HFF-Myc (cell line): ENCODE measurements around the gene NUP54.

Experiments
- DNase-seq: peaks from one replicate; pipeline ENCODE4 v3.0.0-alpha.2; 2011; ENCODE audit warnings: low read depth; ENCODE audit errors: extremely low read depth
- H3K4me3 ChIP-seq: replicated peaks from 2 replicates; pipeline ENCODE4 v1.5.1; 2011; ENCODE audit warnings: low read depth, mild to moderate bottlenecking, control low read depth, low read length
- TF ChIP-seq, protein P1 (sequence below): IDR thresholded peaks from 2 replicates; pipeline ENCODE4 v1.5.1; 2012; ENCODE audit warnings: mild to moderate bottlenecking, low read depth, low read length, control low read depth; ENCODE audit errors: missing control alignments

Gene NUP54

DNA sequence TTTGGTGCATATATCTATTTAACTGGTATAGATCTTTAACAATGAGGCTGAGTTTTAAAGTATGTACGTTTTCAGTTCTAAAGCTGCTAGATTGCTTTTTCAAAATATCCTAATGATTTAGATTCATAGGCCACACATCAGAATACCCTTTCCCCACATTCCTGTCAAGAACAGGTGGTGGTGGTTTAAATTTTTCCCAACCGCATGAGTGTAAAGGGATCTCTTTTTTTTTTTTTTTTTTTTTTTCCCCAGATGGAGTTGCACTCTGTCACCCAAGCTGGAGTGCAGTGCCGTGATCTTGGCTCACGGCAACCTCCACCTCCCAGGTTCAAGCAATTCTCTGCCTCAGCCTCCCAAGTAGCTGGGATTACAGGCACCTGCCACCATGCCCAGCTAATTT lies 28.0 kb downstream of the NUP54 start:
- TF ChIP-seq, protein P1, sequence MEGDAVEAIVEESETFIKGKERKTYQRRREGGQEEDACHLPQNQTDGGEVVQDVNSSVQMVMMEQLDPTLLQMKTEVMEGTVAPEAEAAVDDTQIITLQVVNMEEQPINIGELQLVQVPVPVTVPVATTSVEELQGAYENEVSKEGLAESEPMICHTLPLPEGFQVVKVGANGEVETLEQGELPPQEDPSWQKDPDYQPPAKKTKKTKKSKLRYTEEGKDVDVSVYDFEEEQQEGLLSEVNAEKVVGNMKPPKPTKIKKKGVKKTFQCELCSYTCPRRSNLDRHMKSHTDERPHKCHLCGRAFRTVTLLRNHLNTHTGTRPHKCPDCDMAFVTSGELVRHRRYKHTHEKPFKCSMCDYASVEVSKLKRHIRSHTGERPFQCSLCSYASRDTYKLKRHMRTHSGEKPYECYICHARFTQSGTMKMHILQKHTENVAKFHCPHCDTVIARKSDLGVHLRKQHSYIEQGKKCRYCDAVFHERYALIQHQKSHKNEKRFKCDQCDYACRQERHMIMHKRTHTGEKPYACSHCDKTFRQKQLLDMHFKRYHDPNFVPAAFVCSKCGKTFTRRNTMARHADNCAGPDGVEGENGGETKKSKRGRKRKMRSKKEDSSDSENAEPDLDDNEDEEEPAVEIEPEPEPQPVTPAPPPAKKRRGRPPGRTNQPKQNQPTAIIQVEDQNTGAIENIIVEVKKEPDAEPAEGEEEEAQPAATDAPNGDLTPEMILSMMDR, result no peak
- H3K4me3 ChIP-seq, result no peak overlapping the region
- no peak for DNase-seq

DNA sequence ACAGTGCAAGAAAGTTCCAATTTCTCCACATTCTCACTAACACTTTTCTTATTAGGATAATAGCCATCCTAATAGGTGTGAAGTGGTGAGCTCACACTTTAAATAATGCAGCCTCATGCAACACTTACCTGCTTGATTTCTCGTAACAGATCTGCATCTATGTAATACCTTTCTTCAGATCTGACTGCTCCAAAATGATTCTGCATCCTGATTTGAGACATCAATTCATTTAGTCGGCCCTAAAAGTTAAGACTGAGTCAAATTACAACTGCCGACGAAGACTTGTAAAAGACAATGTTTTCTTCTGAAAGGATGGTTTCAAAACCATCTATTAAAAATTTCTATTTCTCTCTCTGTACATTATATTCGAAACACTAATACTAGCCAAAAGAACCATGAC lies 30.7 kb downstream of the NUP54 start:
- TF ChIP-seq, protein P1, result no peak
- DNase-seq, result no peak
- no peak overlapping the region for H3K4me3 ChIP-seq

DNA sequence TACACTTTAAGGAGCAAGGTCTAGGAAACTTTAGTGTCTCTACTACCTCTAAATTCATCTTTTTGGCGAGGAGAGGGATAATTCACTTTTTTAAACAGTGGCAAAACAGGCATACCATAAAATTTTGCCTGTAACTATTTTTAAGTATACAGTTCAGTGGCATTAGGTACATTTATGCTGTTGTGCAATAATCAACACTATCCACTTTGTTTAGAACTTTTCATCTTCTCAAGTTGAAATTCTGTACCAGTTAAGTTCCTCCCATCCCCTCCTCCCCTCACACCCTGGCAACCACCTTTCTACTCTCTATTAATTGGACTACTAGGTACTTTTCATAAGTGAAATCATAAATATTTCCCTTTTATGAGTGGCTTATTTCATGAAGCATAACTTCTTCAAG lies 31.4 kb downstream of the NUP54 start:
- no peak overlapping the region for H3K4me3 ChIP-seq
- no peak for DNase-seq
- TF ChIP-seq, protein P1, result no peak

DNA sequence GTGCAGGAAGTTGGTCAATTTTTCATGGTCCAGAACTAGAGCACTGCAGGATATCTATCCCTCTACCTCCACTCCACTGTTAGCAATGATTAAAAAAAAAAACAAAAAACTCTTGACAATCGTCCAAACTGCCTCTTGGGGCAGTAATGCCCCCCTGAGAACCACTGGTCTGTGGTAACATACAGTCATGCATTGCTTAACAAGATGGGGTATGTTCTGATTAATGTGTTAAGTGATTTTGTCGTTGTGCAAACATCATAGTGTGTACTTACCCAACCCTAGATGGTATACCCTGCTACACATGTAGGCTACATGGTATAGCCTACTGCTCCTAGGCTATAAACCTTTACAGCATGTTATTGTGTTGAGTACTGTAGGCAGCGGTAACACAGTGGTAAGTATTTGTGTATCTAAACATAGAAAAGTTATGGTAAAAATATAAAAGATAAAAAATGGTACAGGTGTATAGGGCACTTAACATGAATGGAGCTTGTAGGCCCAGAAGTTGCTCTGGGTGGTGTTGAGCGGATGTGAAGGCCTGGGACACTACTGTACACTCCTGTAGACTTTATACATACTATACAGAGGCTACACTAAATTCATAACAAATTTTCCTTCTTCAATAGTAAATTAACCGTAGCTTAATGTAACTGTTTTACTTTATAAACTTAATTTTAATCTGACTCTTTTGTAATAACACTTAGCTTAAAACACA lies 39.6 kb downstream of the NUP54 start:
- H3K4me3 ChIP-seq, result no peak overlapping the region
- DNase-seq, result no peak
- TF ChIP-seq, protein P1, result no peak

DNA sequence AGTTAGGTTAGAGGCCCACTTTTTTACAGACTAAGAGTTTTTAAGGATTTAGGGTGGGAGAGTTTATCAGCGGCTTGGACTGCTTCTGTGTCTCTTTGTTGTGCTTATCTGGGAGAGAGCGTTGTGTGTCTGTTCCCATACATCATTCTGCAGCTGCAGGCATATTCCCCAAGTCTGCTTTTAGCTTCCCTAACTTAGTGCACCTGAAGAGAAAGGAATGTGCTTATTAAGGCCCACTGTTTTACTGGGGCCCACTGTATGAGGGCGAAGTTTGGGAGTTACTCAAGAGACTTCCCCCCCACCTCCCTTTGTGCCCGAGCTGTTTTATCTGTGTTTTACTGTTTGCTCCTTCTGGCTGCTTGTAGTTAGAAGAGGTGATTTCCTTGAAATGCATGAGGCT lies 41.8 kb downstream of the NUP54 start:
- TF ChIP-seq, protein P1, result no peak
- DNase-seq, result no peak
- no peak overlapping the region for H3K4me3 ChIP-seq

DNA sequence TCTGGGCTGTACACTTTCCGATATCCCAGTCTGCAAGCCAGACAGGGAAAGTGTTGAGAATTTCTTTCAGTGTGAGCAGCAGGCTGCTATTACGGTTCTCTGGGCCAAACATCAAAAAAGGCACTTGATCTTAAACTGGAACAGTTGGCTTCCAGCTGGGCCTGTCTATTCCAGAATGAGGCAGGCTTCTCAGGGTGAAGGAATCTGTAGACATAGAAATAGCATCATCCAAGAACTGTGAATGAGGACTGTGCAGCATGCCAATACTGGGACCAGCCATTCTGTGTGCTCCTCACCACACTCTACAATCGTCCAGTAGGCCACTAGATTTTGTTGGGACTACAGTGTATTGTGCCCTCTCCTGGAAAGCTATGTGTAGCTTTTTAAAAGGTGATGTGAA lies 42.5 kb downstream of the NUP54 start:
- TF ChIP-seq, protein P1, result no peak
- no peak for DNase-seq
- no peak overlapping the region for H3K4me3 ChIP-seq

DNA sequence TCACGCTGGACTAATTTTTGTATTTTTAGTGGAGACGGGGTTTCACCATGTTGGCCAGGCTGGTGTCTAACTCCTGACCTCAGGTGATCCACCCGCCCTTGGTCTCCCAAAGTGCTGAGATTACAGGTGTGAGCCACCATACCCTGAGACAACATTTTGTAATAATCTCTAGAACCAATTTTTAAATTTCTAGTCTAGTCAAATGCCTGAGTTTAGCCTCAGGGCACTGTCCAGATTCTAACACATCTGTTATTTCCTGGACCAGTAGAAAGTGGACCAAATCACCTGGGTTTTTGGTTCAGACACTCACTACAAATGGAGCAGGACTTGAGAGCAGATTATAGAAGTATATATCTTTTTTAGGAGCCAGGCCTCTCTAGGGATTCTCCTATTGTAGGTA lies 52.1 kb downstream of the NUP54 start:
- H3K4me3 ChIP-seq, result no peak overlapping the region
- no peak for DNase-seq
- TF ChIP-seq, protein P1, result no peak
